ENCODE results near the gene SORCS3.

GRCh38 chr10:104642658-104643302 is 1.7 kb downstream of the SORCS3 start:
- TF ChIP-seq CTCF (IDR thresholded peaks at IDR 0.05), result peak in 1 of 6 experiments; percentile 19
- TF ChIP-seq POLR2A (IDR thresholded peaks at IDR 0.05), result no peak

All from esophagus squamous epithelium (tissue), 4 donors.